GM12873 (cell line): ENCODE data around the gene STK36.

Source experiments
- CTCF ChIP-seq: IDR thresholded peaks from 2 replicates; pipeline ENCODE4 v1.5.1; 2012; ENCODE audit warnings: low read depth, mild to moderate bottlenecking, moderate library complexity, low read length, control low read depth; ENCODE audit not compliant: insufficient read depth; ENCODE audit errors: missing control alignments

STK36 gene

GRCh38 chr2:218648787-218649100, 23.1 kb upstream of the STK36 start:
- TF ChIP-seq CTCF, result no peak

- TF ChIP-seq CTCF, result no peak
These were observed 16.1 kb upstream of the STK36 start for GRCh38 chr2:218655751-218656150.

- peak; percentile 67 for TF ChIP-seq CTCF
These were observed 13.1 kb upstream of the STK36 start for GRCh38 chr2:218658671-218659257.

DNA sequence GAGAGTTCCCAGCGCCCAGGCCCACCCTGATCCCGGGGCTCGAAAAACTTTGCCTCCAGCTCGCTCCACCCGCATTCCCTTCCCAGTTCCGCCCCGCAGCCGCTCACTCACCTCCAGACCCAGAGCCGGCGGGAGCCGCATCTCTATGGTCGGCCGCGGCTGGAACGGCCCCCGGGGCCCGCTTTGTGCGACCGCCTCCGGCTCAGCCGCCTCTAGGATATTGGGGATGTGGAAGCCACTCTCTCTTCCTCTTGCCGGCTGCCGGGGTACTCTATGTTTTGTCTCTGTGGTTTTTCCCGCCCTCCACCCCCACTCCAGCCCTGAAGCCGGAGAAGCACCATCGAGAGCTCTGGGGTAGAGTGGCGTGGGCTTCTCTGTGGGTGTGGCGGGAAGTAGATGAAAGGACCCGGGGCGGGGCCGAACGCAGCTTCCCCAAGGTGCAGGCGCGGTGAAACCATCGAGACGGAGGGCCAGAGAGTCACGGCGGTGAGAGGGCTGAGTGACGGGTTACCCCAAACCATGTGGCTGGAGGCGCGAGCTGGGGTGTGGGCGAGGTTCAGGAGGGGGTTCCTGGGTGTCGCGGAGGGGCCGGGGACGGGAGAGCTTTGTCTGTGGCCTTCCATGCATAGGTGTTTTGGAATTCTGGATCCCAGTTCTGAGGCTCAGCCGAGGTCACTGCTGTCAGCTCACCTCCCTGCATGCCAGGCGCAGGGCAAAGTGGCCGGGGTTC, 12.5 kb upstream of the STK36 start, which contains the start of the genes BCS1L and ZNF142:
Gene BCS1L, plus strand, starts transcription at position 426 of the 730 bp plus-strand sequence. CDS start 1,305 bp downstream, outside the sequence.
Gene ZNF142, minus strand, starts transcription at position 366 of the 730 bp plus-strand sequence. CDS start 3,194 bp downstream, outside the sequence.
- TF ChIP-seq CTCF, result no peak

GRCh38 chr2:218659988-218660358, 11.9 kb upstream of the STK36 start:
- no peak for TF ChIP-seq CTCF

DNA sequence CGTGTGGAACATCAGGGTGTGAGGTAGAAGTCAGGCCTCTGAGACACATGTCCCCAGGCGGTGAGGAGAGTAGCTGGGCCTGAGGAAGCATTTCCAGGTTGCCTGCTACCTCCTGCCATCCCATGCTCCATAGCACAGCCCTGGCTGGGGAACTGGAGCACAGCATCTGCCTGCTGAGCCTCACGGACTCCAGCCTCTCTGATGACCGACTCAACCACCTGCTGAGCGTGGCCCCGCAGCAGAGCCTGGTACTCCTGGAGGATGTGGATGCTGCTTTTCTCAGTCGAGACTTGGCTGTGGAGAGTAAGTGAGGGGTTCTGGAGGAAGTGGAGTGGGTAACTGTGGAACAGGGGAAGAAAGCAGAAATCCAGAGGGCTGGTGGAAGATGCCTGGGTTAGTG, 9.5 kb upstream of the STK36 start:
- no peak for TF ChIP-seq CTCF

DNA sequence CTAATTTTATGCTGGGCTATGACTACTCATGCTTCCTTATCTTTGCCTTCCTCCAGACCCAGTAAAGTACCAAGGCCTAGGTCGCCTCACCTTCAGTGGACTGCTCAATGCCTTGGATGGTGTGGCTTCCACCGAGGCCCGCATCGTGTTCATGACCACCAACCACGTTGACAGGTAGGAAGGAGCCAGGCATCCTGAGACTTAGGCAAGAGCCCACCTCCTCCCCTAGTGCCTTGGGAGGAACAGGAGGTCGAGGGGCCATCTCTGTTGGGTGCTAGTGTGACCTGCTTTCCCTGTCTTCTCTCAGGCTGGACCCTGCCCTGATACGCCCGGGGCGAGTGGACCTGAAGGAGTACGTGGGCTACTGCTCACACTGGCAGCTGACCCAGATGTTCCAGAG, 9.1 kb upstream of the STK36 start:
- TF ChIP-seq CTCF, result no peak
